OCI-LY3 (cell line): ENCODE measurements around the gene GOLGA6C.
"Not testable (repeated sequence)": the region's sequence is repeated elsewhere in the genome, so short reads cannot be mapped to it uniquely, and the experiment has no call there.

Experiments used
- H2AFZ ChIP-seq: fragments of 200-600, 300-600 bp; shearing (Covaris generic); 2 replicates; pipeline ENCODE4 v1.6.0; 2014; ENCODE audit warnings: antibody characterized with exemption, low read depth, low read length
- H3K27ac ChIP-seq: fragments of 200-600, 300-600 bp; sonication (generic); 2 replicates; pipeline ENCODE4 v1.5.1; 2014; ENCODE audit warnings: mild to moderate bottlenecking, low read length, moderate library complexity, mixed read lengths
- H3K27me3 ChIP-seq: fragments of 200-600, 300-600 bp; sonication (generic); 2 replicates; pipeline ENCODE4 v1.6.1; 2014; ENCODE audit warnings: low read depth, low read length, mixed read lengths
- H3K36me3 ChIP-seq: fragments of 200-600, 300-600 bp; sonication (generic); replicated peaks from 2 replicates; pipeline ENCODE3; 2014; ENCODE audit warnings: low read depth, low read length, mixed read lengths
- H3K4me1 ChIP-seq: fragments of 300-600, 200-600 bp; sonication (generic); 2 replicates; pipeline ENCODE4 v1.6.1; 2014; ENCODE audit warnings: low read length, mixed read lengths
- H3K4me2 ChIP-seq: fragments of 200-600, 300-600 bp; sonication (generic); 2 replicates; pipeline ENCODE4 v1.6.1; 2014; ENCODE audit warnings: low read length, mixed read lengths
- H3K4me3 ChIP-seq: fragments of 300-600, 200-600 bp; sonication (generic); 2 replicates; pipeline ENCODE4 v1.5.1; 2014; ENCODE audit warnings: antibody characterized with exemption, mild to moderate bottlenecking, low read length, moderate library complexity
- H3K79me2 ChIP-seq: fragments of 300-600, 200-600 bp; shearing (Covaris generic); 2 replicates; pipeline ENCODE4 v1.6.1; 2014; ENCODE audit warnings: mild to moderate bottlenecking, low read length, mixed read lengths
- H3K9ac ChIP-seq: fragments of 300-600, 200-600 bp; shearing (Covaris generic); 2 replicates; pipeline ENCODE4 v1.6.0; 2014; ENCODE audit warnings: mild to moderate bottlenecking, low read length, moderate library complexity
- H3K9me3 ChIP-seq: fragments of 200-600, 300-600 bp; shearing (Covaris generic); 2 replicates; pipeline ENCODE4 v1.6.1; 2014; ENCODE audit warnings: low read length, mixed read lengths; ENCODE audit not compliant: insufficient read depth
- H4K20me1 ChIP-seq: fragments of 200-600, 300-600 bp; sonication (generic); 2 replicates; pipeline ENCODE4 v1.6.1; 2016; ENCODE audit warnings: low read length, mixed read lengths; ENCODE audit not compliant: insufficient read depth
- CTCF ChIP-seq: fragments of 200-600, 300-600 bp; sonication (generic); IDR thresholded peaks from 2 replicates; pipeline ENCODE4 v1.5.1; 2014; ENCODE audit warnings: antibody characterized with exemption, low read length, low read depth
- EZH2phosphoT487 ChIP-seq: fragments of 200-600 bp; shearing (Covaris generic); IDR thresholded peaks from 2 replicates; pipeline ENCODE4 v1.6.1; 2018; ENCODE audit warnings: antibody characterized with exemption, mixed run types, low read depth

The GOLGA6C gene

GRCh38 chr15:75235760-75236729 lies 22.1 kb upstream of the GOLGA6C start:
- H3K27ac ChIP-seq, result no peak overlapping the region
- peaks cover 26% of the 10 kb centered on the region for H3K27me3 ChIP-seq
- H3K9ac ChIP-seq, result no peak overlapping the region
- H4K20me1 ChIP-seq, result no peaks in the 10 kb centered on the region
- TF ChIP-seq CTCF (no peak), EZH2phosphoT487 (no peak)
- no peaks in the 10 kb centered on the region for H3K36me3 ChIP-seq
- no peak overlapping the region for H2AFZ ChIP-seq
- no peak overlapping the region for H3K4me3 ChIP-seq
- H3K79me2 ChIP-seq, result no peaks in the 10 kb centered on the region
- H3K4me1 ChIP-seq, result peaks cover 9% of the 10 kb centered on the region
- no peaks in the 10 kb centered on the region for H3K9me3 ChIP-seq
- no peak overlapping the region for H3K4me2 ChIP-seq

DNA sequence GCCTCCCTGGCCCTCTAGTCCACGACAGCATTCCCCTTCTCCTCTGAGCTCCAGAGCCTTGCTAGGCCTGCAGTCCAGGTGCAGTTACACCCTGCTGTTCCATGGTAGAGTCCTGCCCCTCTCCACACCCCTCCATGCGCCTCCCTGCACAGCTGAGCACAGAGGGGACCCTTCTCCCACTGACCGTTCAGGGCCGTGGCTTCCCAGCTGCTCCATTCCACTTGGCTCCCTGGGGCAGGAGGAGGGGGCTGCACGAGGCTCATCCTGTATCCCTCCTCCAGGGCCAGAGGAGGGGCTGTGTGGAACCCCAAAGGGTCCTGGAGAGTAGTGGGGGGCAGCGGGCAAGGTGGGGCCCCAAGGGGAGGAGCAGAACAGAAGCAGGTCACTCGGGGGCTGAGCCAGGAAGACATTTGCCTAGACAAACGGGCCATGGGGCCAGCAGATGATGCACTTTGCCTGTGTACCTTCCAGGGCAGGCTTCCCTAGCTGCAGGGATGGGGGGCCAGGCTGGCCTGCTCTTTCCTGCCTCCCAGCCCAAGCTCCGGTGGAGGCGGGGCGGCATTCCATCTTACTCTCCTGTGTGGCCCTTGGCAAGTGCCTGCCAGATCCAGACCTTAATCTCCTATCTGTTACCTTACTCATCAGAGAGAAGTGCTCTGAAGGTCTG lies 20.7 kb upstream of the GOLGA6C start:
- Histone ChIP-seq H3K4me3 (no peak overlapping the region), H3K9me3 (no peaks in the 10 kb centered on the region), H2AFZ (no peak overlapping the region), H3K4me2 (no peak overlapping the region), H3K27ac (no peak overlapping the region), H3K36me3 (no peaks in the 10 kb centered on the region), H3K27me3 (peaks cover 19% of the 10 kb centered on the region), H4K20me1 (no peaks in the 10 kb centered on the region), H3K4me1 (peaks cover 9% of the 10 kb centered on the region), H3K79me2 (no peaks in the 10 kb centered on the region), H3K9ac (no peak overlapping the region)
- TF ChIP-seq EZH2phosphoT487 (no peak), CTCF (no peak)

DNA sequence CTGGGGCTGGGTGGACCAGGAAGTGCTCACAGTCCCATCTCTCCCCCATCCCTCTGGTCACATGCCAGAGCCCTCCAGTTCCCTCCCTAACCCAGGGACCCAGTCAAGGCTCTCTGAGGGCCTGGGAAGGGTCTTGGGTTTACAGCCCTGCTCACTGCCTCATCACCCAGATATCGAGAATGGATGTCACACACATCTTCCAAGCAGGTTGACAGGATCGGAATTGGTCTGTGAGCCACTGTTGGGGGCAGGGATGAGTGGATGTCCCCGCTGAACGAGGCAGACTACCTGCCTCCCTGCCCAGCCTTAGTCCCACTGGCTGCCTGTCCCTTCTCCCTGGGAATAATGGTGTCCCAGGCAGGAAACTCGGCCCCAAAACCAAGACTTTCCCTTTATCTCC lies 20.0 kb upstream of the GOLGA6C start:
- Histone ChIP-seq H4K20me1 (no peaks in the 10 kb centered on the region), H3K36me3 (no peaks in the 10 kb centered on the region), H3K9me3 (no peaks in the 10 kb centered on the region), H3K79me2 (no peaks in the 10 kb centered on the region), H3K4me3 (no peak overlapping the region), H3K9ac (no peak overlapping the region), H3K27me3 (peaks cover 19% of the 10 kb centered on the region), H3K4me1 (peaks cover 9% of the 10 kb centered on the region), H3K27ac (no peak overlapping the region), H2AFZ (no peak overlapping the region), H3K4me2 (no peak overlapping the region)
- TF ChIP-seq EZH2phosphoT487, result no peak
- TF ChIP-seq CTCF, result no peak

DNA sequence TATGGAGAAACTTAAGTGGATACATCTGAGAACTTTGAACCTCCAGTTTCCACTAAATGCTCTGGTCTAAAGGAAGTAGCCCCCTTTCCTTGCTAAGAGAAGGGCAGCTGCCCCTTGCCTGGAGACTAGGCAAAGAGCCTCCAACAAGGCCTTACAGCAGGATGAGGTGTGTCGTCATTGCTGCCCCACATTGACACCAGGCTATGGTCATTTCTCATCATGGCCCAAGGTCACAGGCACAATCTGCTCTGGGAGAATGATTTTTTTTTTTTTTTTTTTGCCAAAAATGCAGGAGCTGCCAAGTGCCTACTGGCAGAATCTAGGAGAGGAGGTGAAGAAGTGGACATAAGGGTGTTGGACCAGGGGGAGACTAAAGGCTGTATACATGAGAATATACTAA lies 12.4 kb upstream of the GOLGA6C start:
- not testable (repeated sequence) for H3K79me2 ChIP-seq, H3K36me3 ChIP-seq, H3K27ac ChIP-seq, H2AFZ ChIP-seq, H4K20me1 ChIP-seq, H3K4me3 ChIP-seq, H3K9me3 ChIP-seq, H3K4me1 ChIP-seq, H3K9ac ChIP-seq, H3K4me2 ChIP-seq
- peaks cover 44% of the 10 kb centered on the region for H3K27me3 ChIP-seq

GRCh38 chr15:75248991-75249390 lies 9.1 kb upstream of the GOLGA6C start:
- H3K27me3 ChIP-seq, result peaks cover 56% of the 10 kb centered on the region
- H3K36me3 ChIP-seq, H3K4me2 ChIP-seq, H3K79me2 ChIP-seq, H3K4me3 ChIP-seq, H2AFZ ChIP-seq, H3K27ac ChIP-seq, H3K9me3 ChIP-seq, H3K4me1 ChIP-seq, H3K9ac ChIP-seq, H4K20me1 ChIP-seq: not testable (repeated sequence)
